Ishikawa (cell line): ENCODE measurements around the gene UBE2L3.

Experiments
- CEBPB ChIP-seq: IDR thresholded peaks from 2 replicates; pipeline ENCODE4 v1.6.1; 2012
- CREB1 ChIP-seq: IDR thresholded peaks from 2 replicates; pipeline ENCODE4 v1.6.1; 2012; ENCODE audit warnings: low read depth
- EGR1 ChIP-seq: IDR thresholded peaks from 2 replicates; pipeline ENCODE4 v1.6.1; 2012
- EP300 ChIP-seq: IDR thresholded peaks from 2 replicates; pipeline ENCODE4 v1.6.1; 2012; ENCODE audit warnings: borderline replicate concordance
- FOXM1 ChIP-seq: IDR thresholded peaks from 2 replicates; pipeline ENCODE4 v1.6.1; 2012; ENCODE audit warnings: low read depth, borderline replicate concordance
- MAX ChIP-seq: IDR thresholded peaks from 2 replicates; pipeline ENCODE4 v1.6.1; 2012
- NFIC ChIP-seq: IDR thresholded peaks from 2 replicates; pipeline ENCODE4 v1.6.1; 2012
- RAD21 ChIP-seq: IDR thresholded peaks from 2 replicates; pipeline ENCODE4 v1.6.1; 2012; ENCODE audit warnings: low read depth
- REST ChIP-seq: IDR thresholded peaks from 2 replicates; pipeline ENCODE4 v1.6.1; 2012; ENCODE audit warnings: low read depth, mild to moderate bottlenecking
- TAF1 ChIP-seq: IDR thresholded peaks from 2 replicates; pipeline ENCODE4 v1.6.1; 2012; ENCODE audit warnings: low read depth, mild to moderate bottlenecking
- TCF12 ChIP-seq: IDR thresholded peaks from 2 replicates; pipeline ENCODE4 v1.6.1; 2012; ENCODE audit warnings: low read depth
- TEAD4 ChIP-seq: IDR thresholded peaks from 2 replicates; pipeline ENCODE4 v1.6.1; 2012
- USF1 ChIP-seq: IDR thresholded peaks from 2 replicates; pipeline ENCODE4 v1.6.1; 2012
- YY1 ChIP-seq: IDR thresholded peaks from 2 replicates; pipeline ENCODE4 v1.6.1; 2012; ENCODE audit warnings: low read depth
- ZBTB7A ChIP-seq: IDR thresholded peaks from 2 replicates; pipeline ENCODE4 v1.6.1; 2012; ENCODE audit warnings: low read depth

Gene UBE2L3

GRCh38 chr22:21657020-21657359, 89.5 kb downstream of the UBE2L3 start:
- no peak for TF ChIP-seq NFIC
- no peak for TF ChIP-seq RAD21
- TF ChIP-seq MAX: no peak
- no peak for TF ChIP-seq YY1
- TF ChIP-seq EGR1: no peak
- no peak for TF ChIP-seq USF1
- no peak for TF ChIP-seq TAF1
- no peak for TF ChIP-seq REST
- TF ChIP-seq EP300: no peak
- no peak for TF ChIP-seq CEBPB
- no peak for TF ChIP-seq TCF12
- TF ChIP-seq CREB1: no peak
- TF ChIP-seq FOXM1: no peak
- TF ChIP-seq TEAD4: no peak
- no peak for TF ChIP-seq ZBTB7A

DNA sequence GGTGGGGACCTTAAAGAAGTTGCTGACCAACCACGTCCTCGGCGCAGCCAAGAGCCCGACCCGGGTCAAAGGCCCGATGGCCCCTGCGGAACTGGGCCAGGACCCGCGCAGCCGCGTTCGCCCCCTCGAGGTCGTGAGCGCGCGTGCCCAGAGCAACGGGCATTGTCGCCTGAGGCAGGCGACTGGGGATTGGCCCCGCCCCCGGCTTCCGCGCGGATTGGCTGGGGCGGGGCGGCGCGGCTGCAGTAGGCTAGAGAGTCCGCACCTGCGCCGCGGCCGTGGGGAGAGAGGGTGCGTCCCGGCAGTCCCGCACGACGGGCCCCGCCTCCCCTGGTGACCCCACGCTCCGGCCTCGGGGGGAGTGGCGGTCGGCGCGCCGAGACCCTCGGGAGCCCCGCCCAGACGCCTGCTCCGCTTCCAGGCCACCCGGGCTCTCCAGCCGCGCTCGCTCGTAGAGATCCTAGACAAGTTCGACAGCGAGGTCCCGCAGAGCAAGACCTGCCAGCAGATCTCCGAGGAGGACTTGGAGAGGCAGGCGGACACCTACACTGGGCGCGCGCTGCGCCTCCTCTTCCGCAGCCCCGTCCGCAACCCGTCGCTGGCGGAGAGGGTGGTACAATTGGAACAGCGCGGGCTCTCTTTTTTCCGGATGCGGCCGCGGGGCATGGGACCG, 90.0 kb downstream of the UBE2L3 start:
- no peak for TF ChIP-seq NFIC
- TF ChIP-seq CEBPB: no peak; the same call in 1 of the 2 replicates
- no peak for TF ChIP-seq EP300
- 0 out of 2 replicates have a peak, but pooled peaks have one; percentile 44 for TF ChIP-seq TCF12
- TF ChIP-seq USF1: no peak
- TF ChIP-seq CREB1: no peak
- peak; percentile 79; the same call in 1 of the 2 replicates for TF ChIP-seq ZBTB7A
- TF ChIP-seq YY1: no peak
- TF ChIP-seq MAX: peak; percentile 84
- TF ChIP-seq TAF1: 0 out of 2 replicates have a peak, but pooled peaks have one; percentile 28
- 0 out of 2 replicates have a peak, but pooled peaks have one; percentile 19 for TF ChIP-seq FOXM1
- 0 out of 2 replicates have a peak, but pooled peaks have one; percentile 11 for TF ChIP-seq EGR1
- TF ChIP-seq TEAD4: no peak
- TF ChIP-seq REST: no peak
- TF ChIP-seq RAD21: no peak; the same call in 1 of the 2 replicates

DNA sequence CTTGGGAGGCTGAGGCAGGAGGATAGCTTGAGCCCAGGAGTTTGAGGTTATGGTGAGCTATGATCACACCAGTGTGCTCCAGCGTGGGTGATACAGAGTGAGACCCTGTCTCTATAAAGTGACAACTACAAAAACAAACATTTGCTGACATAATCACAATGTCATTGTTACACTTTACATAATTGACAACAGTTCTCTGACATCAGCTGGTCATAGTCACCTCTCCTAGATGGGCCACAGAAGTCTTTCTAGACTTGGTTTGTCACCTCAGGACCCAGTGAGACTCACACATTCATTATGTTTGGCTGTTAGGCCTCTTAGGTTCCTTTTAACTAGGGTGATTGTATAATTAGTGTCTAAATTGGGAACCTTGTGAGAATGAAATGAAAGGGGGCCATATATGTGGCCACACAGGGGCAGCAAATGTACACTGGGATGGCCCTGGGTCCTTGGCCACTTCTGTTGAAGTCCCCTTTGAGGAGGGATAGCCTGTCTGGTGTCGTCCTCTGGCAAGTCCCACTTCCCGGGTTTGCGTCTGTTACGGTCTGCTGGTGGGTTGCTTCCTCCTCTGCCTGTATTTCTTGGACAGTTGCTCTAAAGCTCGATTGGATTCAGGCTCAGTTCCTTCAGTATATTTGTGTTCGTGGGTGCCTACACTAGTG, 92.5 kb downstream of the UBE2L3 start:
- TF ChIP-seq EP300 (no peak), RAD21 (no peak), TAF1 (no peak), YY1 (no peak), NFIC (no peak), CREB1 (no peak), FOXM1 (no peak), ZBTB7A (no peak), REST (no peak), USF1 (no peak), EGR1 (no peak), MAX (no peak)
